GM12864 (cell line): Measurements from ENCODE around the gene GGA2.

Experiments
- DNase-seq: peaks from one replicate; pipeline ENCODE4 v3.0.0-alpha.2; 2011; ENCODE audit warnings: low read depth
- H3K4me3 ChIP-seq: 2 replicates; pipeline ENCODE4 v1.5.1; 2011; ENCODE audit warnings: mild to moderate bottlenecking, low read depth, low read length, control low read depth
- TF ChIP-seq, protein P1 (sequence below): IDR thresholded peaks from 2 replicates; pipeline ENCODE4 v1.5.1; 2011; ENCODE audit warnings: low read depth, mild to moderate bottlenecking, moderate library complexity, low read length, control low read depth, inconsistent platforms; ENCODE audit errors: missing control alignments

The GGA2 gene, protein sequence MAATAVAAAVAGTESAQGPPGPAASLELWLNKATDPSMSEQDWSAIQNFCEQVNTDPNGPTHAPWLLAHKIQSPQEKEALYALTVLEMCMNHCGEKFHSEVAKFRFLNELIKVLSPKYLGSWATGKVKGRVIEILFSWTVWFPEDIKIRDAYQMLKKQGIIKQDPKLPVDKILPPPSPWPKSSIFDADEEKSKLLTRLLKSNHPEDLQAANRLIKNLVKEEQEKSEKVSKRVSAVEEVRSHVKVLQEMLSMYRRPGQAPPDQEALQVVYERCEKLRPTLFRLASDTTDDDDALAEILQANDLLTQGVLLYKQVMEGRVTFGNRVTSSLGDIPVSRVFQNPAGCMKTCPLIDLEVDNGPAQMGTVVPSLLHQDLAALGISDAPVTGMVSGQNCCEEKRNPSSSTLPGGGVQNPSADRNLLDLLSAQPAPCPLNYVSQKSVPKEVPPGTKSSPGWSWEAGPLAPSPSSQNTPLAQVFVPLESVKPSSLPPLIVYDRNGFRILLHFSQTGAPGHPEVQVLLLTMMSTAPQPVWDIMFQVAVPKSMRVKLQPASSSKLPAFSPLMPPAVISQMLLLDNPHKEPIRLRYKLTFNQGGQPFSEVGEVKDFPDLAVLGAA

DNA sequence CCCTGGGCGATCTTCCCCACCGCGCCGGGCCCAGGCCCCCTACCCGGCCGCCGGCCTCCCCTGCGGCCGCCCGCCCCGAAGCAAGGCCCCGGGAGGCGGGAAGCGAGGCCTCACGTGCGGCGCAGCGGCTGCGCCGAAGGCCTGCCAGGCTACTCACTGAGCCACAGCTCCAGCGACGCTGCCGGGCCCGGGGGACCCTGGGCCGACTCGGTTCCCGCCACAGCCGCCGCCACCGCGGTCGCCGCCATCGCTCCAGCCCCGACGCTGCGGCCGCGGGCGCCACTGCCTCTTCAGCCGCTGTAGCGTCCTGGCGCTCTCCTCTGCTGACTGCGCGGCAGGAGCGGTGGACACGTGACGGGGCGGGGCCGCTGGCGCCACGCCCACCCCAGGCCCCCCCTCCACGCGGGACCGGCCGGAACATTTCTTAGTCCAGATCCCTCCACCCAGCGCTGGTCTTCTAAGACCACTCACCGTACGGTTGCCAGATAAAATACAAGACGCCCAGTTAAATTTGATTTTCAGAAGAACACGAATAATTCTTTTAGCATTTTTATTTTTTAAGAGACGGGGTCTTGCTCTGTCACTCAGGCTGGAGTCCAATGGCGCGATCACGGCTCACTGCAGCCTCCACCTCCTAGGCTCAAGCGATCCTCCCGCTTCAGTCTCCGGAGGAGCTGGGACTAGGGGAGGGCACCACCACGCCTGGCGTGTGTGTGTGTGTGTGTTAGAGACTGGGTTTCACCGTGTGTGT, at the start of gene GGA2:
TSS of gene GGA2 (minus strand) at position 331 of the 751 bp plus-strand sequence. CDS start at position 248, 83 bp downstream.
- DNase-seq, result no peak
- H3K4me3 ChIP-seq, result peak within 1 kb of the TSS; percentile 87
- TF ChIP-seq, protein P1, sequence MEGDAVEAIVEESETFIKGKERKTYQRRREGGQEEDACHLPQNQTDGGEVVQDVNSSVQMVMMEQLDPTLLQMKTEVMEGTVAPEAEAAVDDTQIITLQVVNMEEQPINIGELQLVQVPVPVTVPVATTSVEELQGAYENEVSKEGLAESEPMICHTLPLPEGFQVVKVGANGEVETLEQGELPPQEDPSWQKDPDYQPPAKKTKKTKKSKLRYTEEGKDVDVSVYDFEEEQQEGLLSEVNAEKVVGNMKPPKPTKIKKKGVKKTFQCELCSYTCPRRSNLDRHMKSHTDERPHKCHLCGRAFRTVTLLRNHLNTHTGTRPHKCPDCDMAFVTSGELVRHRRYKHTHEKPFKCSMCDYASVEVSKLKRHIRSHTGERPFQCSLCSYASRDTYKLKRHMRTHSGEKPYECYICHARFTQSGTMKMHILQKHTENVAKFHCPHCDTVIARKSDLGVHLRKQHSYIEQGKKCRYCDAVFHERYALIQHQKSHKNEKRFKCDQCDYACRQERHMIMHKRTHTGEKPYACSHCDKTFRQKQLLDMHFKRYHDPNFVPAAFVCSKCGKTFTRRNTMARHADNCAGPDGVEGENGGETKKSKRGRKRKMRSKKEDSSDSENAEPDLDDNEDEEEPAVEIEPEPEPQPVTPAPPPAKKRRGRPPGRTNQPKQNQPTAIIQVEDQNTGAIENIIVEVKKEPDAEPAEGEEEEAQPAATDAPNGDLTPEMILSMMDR, result no peak

DNA sequence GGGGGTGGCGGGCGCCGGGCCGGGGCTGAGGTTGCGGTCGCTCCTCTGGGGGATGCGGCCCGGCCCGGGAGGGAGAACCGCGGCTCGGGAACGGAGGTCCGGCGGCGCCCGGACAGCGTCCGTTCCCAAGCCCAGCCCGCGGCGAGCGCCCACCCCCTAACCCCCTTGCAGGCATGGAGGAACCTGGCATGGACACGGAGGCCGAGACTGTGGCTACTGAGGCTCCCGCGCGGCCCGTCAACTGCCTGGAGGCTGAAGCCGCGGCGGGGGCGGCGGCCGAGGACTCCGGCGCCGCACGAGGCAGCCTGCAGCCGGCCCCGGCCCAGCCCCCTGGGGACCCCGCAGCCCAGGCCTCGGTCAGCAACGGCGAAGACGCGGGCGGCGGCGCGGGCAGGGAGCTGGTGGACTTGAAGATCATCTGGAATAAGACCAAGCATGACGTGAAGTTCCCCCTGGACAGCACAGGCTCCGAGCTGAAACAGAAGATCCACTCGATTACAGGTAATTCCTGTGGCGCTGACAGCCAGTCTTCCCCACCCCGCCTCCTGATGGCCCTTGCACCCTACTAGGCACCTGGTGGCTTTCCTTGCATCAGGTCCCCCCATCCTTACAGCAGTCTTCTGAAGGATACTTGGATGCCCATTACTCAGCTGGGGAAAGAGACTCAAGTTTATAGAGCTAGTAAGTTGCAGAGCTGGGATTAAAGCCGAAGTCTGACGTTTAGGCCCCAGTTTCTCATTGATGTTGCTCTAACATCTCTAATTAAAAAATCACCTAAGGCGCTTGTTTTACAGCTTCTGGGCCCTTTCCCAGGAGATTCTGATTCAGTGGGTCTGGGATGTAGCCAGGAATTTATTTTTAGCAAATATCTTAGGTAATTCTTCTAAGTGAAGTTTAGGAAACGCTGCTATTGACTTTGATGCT, 47.7 kb upstream of the GGA2 start:
- no peak for DNase-seq
- TF ChIP-seq, protein P1, result no peak
- peak overlapping the region; percentile 64 for H3K4me3 ChIP-seq

DNA sequence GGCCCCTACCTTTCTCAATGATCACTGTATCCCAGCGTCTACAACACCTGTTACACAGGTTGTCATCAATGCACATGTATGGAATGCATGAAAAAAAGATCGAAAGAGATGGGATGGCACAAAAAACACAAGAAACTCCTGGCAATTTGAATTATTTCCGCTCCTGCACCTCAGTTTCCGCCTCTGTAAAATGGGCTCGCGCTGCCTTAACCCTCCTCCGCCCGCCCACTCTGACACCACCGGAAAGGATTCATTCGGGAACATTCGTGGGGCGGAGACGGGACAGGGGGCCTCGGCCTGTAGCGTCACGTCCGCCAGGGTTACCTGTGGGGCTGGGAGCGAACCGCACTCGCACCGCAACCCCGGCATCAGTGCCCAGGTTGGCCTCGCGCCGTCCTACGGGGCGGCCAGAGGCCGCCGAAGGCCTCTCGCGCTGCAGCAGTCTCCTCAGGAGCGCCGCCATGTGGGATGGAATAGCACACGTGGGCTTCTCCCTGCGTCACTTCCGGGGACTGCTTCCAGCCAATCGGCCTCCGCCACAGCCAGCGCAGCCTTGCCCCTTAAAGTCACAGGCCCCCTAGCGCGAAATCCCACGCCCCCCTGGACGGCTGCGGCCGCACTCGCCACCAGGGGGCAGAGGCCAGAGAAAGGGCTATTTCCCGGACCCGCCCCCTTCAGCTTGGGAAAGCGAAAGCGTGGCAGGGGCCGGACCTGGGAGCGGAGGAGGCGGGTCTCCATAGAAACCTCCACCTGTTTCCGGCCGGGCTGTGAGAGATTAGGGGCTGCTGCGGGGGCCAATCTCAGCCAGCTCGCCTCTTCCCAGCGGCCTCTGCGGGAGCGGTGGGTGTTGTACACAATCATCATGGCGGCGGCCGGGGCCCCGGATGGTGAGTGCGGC, 46.8 kb upstream of the GGA2 start, which contains the start of the genes EARS2 and UBFD1:
TSS of gene EARS2 (minus strand) at position 470 of the 898 bp plus-strand sequence. CDS start at position 463, 7 bp downstream.
TSS of gene UBFD1 (plus strand) at position 847 of the 898 bp plus-strand sequence. CDS start at position 863, 16 bp downstream.
- peak within 1 kb of the TSS; percentile 64 for H3K4me3 ChIP-seq
- TF ChIP-seq, protein P1, result peak; percentile 82
- DNase-seq, result peak; percentile 94

DNA sequence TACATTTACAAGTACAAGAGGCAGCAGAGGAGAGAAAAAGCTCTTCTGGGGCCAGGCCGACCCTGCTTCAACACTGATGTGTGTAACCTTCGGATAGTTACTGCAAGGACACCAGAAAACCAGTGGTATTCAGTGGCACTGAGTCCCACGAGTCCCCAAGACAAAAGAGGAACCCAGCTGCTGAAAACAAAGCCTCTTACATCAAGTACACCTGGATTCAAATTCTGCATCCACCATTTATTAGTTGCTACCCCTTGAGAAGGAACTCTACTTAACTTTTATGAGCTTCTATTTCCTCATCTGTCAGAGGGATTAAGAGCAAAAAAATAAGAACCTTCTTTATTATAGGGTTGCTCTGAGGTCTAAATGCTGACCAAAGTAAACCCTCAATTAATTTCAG, 44.2 kb upstream of the GGA2 start:
- DNase-seq, result no peak
- TF ChIP-seq, protein P1, result no peak
- H3K4me3 ChIP-seq, result no peak overlapping the region

DNA sequence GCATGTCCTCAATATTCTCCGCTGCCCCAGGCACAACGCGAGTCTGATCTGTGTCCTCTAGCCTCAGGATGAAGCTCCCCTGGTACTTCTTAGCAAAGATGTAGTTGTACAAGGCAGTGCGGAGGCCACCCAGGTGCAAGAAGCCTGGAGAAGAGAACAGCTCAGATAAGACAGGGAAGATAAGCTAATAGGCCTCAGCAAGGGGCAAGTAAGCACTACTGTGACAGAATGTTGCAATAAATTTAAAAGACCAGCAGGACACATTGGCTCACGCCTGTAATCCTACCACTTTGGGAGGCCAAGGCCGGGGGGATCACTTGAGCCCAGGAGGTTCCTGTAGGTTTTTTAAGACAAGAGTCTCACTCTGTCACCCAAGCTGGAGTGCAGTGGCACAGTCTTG, 41.9 kb upstream of the GGA2 start:
- H3K4me3 ChIP-seq, result no peak overlapping the region
- TF ChIP-seq, protein P1, result no peak
- DNase-seq, result no peak
